NOMO-1 treated with dmso at 0.1 percent for 144 hours (cell line): ENCODE results near the gene ZNF593.
A peak's percentile ranks its signal among the peaks of the same experiment; 100 is the strongest.

Source experiments
- DNase-seq: peaks from one replicate; lab custom pipeline; 2025; ENCODE audit not compliant: unreplicated experiment; lab: John Stamatoyannopoulos, UW

ZNF593 gene

DNA sequence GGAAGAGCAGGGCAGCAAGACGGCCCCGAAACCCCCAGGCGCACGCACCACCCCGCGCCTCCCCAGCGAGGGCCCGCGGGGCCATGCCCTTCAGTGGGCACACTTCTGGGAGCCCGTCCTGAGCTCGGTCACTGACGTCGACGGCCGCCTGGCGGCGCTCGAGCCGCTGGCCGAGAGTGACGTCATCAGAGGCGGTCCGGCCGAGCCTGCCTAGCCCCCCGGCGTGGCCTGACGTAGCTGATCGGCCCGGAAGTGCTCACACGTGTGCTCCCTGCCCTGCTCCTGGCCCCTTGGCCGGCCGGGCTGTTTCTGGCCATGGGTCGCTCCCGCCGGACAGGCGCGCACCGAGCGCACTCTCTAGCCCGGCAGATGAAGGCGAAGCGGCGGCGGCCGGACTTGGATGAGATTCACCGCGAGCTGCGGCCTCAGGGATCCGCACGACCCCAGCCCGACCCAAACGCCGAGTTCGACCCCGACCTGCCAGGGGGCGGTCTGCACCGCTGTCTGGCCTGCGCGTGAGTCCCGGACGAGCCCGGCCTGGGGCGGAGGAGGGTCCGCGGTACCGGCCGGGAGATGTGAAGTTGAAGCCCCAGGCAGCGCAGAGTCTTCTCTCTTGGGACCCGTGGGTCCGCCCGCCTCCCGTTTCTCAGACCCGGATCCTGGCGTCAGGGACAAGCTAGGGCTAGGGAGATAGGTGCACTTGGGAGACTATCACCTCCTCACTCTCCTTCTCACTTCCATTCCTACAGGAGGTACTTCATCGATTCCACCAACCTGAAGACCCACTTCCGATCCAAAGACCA, at the start of gene ZNF593:
Gene ZNF593 (plus strand): TSS at position 240 of the 803 bp plus-strand sequence. CDS start 76 bp downstream, at position 316.
- DNase-seq, result peak; percentile 94

DNA sequence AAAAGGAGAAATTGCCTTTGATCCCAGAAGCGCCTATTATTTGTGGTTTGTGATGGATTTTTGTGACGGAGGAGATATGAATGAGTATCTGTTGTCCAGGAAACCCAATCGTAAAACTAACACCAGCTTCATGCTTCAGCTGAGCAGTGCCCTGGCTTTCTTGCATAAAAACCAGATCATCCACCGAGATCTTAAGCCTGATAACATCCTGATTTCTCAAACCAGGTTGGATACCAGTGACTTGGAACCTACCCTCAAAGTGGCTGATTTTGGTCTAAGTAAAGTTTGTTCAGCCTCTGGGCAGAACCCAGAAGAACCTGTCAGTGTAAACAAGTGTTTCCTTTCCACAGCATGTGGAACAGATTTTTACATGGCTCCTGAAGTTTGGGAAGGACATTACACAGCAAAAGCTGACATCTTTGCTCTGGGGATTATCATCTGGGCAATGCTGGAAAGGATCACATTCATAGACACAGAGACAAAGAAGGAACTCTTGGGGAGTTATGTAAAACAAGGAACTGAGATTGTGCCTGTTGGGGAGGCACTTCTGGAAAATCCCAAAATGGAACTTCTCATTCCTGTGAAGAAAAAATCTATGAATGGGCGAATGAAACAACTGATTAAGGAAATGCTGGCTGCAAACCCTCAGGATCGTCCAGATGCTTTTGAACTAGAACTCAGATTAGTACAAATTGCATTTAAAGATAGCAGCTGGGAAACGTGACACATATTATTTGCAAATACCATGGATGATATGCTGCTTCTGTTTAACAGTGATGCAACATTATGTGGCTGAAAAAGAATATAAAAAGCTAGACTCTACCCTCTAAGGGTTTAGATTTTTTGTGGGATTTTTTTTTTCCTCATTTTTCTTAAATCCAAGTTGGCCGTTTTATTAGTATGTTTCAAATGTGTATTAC, 47.6 kb upstream of the ZNF593 start:
- no peak for DNase-seq

DNA sequence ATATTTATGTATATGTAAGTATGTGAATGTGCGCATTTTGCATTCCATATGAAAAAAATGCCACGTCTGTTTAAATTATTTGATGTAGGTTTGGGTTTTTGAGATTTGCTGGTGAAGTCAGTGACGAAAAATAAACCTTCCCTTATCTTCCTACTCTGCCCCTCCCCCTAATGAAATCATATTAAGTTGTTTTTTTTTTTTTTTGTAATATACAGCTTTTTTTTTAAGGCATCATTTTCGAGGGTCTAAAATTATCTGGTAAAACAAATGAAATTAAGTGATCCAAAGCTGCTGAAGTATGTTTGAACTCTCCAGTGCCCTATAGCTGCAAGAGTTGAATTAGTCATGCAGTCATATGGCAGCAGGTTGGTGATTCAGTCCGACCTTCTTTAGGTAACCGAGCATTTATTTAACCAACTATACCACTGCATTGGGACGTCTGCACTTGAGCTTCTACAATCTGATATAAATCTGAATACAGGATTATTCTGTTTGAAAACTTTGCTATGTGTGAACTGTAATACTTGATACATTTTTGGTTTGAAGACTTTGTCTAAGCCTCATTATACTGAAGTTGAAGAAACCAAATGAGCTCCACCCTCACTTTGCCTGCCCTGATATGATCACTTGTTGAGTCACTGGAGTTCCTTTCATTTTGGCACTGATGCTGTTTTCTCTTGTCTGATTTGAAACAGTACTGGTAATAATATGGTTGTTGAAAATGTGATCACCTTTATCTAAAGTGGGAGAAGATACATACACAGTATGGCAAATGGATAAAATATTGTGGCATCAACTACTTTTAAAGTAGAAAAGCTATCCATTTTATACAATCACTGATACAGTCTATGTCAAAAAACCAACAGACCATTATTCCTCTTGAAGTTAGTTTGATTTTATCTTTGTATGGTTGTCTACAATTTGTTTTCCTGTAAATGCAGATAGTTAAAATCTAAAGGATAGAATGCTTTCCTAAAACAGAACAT, 46.4 kb upstream of the ZNF593 start:
- no peak for DNase-seq

DNA sequence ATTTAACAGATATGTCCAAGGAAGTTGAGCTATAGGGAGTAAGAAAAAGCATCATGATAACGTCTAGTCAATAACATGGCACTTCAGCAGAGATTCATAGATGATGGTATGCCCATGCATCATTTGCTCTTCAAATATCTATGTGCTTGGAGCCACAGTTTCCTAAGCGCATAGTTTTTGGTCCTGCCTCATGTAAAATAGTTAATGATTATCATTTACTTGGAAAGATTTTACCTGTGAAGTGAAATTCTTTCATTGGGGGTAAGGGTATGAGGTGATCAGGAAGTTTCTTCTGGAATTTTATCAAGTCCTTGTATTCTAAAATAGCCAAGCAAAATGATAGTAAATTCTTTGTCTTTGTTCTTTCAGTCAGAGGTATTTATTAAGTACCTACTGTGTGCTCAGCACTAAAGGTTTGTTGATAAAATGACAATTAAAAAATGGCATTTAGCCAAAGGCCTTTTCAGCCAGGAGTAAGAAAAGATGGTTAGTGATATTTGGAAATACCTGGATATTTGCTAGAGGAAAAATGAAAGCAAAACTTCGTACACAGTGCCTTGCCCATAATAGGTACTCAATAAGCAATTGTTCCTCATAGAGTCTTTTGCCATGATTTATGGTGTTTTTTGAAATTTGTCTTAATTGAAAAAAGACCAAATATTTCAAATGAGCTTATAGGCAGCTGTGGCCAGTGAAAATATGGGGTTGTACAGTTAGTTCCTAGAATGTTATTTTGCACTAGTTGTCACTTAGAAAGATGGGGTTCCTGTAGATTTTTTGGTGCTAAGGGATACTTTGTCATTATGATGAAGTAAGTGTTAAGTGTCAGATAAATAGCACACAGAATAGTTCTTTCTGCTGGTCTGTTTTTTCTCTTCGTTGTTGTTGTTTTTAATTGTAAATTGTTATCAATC, 45.0 kb upstream of the ZNF593 start:
- DNase-seq, result no peak

DNA sequence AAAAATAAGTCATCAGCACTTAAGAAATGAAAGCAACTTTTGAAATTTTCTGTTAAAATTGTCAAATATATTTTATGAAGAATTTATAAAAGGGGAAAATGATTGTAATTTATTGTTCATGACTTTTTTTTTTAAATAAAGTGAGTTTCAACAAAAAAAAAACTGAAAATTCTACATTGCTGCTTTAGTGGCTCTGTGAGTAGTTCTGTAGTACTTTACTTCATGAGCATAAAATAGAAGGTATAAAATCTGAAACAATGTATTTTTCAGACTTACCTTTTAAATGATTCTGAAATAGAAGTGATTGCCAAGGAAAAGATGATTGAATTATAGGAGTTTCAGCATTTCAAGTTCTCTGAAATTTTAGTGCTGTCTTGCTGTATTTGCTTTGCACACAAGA, 44.3 kb upstream of the ZNF593 start:
- DNase-seq, result no peak

DNA sequence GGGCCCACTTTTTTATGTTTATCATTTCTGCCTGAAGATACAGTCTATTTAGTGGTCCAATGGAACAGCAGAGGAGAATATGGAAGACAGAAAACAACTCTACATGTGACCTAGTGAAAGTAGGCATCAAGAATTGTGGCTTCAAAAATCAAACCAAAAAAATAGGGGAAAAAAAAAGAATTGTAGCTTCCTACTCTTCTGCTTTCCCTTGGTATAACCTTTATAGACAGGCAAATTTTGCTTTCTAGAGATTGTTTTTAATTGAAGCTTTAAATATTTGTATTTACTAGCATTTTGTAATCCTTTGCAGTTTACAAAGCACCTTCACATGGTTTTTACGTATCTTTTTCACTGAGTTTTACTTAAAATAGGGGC, 43.8 kb upstream of the ZNF593 start:
- DNase-seq, result no peak

DNA sequence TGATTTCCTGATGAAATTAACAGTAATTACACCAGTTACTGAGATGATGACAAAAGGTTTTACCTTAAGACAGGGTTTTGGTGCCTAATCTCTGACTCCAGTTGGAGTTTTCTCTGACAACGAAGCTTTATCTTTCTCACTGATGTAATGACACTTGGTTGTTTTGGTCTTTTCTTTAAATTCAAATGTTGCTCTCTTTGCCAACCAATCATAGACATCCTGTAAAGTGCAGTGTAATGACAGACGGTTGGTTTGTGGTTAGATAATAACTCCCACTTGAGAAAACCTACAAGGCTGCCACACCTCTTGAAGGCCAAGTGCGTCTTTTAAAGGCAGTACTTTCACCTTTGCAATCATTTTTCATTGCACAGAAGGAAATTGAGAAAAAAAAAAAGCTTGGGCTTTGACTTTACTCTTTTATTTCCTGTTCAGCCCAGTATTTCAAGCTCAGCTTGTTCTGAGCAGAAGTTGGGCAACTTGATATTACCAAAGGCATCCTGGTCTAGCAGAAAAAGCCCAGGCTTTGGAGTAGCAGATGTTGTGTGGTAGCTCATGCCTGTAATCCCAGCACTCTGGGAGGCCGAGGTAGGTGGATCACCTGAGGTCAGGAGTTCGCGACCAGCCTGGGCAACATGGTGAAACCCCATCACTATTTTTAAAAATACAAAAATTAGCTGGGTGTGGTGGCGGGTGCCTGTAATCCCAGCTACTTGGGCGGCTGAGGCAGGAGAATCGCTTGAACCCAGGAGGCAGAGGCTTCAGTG, 43.2 kb upstream of the ZNF593 start:
- DNase-seq, result peak; percentile 90

DNA sequence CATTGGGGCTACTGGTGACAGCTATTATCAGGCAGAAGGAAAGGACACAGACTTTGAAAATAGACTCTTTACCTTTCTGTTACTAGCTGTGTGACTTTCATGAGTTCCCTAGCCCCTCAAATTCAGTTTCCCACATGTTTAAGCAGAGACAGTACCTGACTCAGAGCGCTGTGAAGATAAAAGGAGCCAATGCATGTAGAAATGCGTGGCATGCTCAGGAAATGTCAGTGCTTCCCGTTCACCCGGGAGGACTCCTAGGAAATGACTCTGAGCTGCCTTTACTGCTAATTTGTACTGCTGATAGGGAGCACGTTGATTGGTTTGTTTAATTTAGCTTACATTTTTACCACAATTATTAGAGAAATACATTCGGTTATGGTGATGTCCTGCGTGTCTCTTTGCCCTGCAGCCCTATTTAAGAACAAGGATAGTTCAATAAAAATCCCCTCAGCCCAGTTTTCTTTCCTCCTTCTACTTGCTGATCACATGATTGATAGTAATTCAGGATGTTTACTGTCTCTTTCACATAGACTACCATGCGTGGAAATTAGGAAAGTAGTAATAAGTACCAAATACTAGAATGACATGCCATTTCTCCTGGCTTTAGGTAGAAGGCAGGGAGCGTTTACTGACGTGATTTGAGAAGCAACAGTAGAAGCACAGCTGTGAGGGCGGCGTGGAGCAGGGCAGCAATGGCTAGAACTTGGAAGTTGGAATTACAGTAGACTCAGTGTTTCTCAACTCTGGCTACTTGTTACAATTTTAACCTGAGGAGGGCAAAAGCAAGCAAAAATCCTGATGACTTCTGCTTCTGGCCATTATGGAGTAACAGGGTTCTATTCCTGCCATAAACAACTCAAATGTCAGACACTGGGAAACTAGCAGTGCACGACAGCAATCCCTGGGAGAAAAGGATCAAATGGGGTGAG, 42.2 kb upstream of the ZNF593 start:
- no peak for DNase-seq

DNA sequence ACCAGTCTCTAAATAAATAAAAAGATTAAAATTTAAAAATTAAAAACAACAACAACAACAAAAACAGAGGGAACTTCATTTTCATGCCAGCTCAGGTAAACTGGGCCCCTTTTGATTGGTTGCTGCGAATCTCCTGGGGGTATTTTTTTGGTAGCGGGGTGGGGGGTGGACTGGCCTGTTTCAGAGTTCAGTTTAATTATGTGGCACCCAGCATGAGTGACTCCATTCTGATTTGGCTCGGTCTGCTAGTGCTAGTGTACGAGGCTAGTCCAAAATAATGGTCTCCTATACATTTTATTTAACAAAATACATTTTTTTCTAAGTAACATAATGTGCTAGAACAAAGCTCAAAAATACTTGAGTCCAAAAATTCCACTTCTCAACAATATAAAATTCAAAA, 39.9 kb upstream of the ZNF593 start:
- DNase-seq, result no peak

DNA sequence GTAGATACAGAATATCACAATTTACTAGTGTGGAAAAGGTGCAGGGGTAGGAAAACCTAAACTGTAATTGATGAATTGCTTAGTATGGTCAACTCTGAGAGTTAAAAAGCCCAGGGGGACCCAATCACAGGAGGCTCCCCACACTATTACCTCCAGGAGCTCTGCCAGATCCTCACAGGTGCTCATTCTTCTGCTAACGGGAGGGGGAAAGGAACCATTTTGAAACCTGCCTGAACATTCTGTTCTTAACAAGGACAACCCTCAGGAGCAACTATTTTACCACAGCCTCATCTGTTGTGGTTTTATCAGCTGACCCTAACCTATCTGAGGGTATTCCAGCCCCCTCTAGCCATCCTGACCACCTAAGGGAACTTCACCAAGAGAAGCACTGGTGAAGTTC, 39.0 kb upstream of the ZNF593 start:
- no peak for DNase-seq

DNA sequence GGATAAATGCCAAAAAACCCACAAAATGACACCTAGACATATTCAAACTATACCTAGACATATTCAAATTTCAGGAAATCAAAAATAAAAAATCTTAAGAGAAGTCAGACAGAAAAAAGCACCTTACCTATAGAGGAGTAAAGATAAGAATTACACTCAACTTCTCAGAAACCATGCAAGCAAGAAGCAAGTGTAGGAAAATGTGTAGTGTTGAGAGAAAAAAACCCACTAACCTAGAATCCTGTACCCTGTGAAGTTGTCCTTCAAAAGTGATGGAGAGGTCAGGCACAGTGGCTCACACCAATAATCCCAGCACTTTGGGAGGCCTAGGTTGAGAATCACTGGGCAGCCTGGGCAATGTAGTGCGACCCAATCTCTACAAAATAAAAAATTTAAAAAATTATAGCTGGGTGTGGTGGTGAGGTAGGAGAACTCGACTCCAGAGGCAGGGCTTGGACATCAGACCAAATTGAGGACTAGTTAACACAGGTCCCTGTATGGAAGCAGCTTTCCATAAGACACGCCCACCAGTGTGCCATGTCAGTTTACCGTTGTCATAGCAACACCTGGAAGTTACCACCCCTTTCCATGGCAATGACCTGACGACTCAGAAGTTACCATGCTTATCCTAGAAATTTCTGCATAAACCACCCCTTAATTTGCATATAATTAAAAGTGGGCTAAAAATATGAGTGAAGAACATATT, 37.4 kb upstream of the ZNF593 start:
- no peak for DNase-seq

DNA sequence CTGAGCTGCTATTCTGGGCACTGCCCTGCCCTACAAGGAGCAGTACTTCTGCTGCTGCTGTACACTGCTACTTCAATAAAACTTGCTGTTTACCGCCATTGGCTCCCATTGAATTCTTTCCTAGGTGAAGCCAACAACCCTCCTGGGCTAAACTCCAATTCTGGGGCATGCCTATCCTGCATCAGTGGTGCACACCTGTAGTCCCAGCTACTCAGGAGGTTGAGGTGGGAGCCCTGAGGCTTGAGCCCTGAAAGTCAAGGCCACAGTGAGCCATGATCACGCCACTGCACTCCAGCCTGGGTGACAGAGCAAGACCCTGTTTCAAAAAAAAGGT, 36.9 kb upstream of the ZNF593 start:
- no peak for DNase-seq

DNA sequence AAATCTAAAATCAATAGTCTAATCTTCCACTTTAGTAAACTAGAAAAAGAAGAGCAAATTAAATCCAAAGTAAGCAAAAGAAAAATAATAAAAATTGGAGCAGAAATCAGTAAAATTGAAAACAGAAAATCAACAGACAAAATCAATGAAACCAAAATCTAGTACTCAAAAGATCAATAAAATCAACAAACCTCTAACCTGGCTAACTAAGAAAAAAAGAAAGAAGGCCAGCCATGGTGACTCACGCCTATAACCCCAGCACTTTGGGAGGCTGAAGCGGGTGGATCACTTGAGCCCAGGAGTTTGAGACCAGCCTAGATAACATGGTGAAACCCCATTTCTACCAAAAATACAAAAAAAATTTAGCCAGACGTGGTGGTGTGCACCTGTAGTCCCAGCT, 35.2 kb upstream of the ZNF593 start:
- no peak for DNase-seq

DNA sequence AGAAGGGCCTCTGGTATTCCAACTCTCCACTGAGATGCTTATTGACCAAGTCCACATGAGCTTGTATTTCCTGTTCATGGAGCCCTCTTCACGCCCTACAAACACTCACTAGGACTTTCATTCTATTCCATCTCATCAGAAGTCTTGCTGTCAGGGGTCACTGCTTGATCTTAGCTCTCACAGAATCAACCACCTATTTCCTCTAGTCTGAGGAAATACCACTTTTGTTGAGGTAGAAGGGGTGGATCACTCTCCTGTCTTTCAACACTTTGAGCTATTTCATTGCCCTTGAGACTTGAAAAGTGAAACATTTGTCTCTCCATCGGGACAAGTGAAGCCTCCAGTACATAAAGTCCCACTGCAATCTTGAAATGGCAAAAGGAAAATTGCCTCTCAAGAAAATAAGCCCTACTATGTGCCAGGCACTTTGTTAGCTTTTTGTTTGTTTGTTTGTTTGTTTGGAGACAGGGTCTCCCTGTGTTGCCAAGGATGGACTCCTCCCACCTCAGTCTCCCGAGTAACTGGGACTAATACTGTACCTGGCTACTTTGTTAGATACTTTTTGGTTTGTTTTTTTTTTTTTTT, 30.6 kb upstream of the ZNF593 start:
- DNase-seq, result no peak

DNA sequence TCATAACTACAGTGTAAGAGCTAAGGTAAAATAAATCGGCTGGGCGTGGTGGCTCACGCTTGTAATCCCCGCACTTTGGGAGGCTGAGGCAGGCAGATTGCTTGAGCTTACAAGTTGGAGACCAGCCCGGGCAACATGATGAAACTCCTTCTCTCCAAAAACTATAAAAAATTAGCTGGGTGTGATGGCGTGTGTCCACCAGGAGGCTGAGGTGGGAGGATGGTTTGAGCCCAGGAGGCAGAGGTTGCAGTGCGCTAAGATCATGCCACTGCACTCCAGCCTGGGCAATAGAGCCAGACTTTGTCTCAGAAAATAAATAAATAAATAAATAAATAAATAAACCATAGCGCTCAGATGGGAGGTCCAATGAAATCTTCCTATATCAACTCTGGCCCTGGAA, 27.5 kb upstream of the ZNF593 start:
- DNase-seq, result no peak

DNA sequence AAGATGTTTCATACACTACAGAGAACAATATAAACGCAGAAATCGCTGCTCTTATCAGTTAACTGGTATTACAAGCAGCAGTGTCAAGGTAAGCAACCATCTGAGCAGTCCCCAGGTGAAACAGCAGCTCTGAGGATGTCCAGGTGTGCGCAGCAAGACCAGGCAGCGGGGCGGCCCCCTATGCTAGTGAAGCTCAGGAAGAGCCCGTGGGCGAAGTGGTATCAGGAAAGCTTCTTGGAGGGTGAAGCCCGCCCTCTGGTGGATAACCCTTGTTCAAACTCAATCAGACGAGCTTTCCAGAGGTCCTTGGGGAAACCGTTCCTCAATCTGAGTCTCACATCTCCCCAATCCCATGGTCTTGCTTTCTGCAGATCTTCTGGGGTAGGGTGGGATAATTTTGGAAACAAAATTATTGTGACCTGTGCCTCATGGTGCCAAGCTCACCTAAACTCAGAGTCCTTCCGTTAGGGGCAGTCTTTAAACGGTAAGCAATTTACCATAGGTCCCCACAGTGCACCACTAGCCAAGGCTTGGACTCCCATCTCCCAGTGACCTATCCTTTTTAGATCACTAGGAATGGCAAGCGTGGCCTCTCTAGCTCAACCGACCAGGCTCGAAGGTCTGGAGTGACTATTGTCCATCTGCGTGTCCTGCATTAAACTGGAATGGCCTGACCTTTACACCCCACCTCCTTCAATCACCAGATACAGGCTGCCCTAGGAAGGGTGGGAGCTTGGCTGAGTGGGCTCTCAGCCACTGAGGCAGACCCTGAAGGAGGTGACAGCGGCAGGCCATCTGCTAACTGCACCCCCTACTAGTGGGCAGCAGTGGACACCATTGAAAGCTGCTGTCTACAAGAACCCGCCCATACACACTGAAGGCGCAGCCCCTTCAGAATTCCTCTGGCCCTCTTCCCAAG, 24.4 kb upstream of the ZNF593 start:
- no peak for DNase-seq
